ENCODE measurements around the gene RFX8. TPM values are rescaled to one million over a fixed set of nuclear protein-coding genes. Genes with fewer than 3 reads are reported as not detected.

Gene RFX8
- total RNA-seq, 6 experiments from 2014 or later: 2.8 to 8.0 (median 5.3) TPM

- Mint-ChIP-seq H3K4me1 (ENCODE audit: low read depth) (peaks cover 49% of the 10 kb centered on the region), H3K27me3 (ENCODE audit: insufficient read depth) (no peaks in the 10 kb centered on the region), H3K36me3 (ENCODE audit: low read depth) (peaks cover under 1% of the 10 kb centered on the region; the same call in 1 of the 2 replicates), H3K27ac (no peak overlapping the region; the same call in 1 of the 2 replicates), H3K9me3 (no peaks in the 10 kb centered on the region), H3K4me3 (peak overlapping the region; percentile 54; the same call in 1 of the 2 replicates)
- no peak for TF ChIP-seq CTCF (IDR thresholded peaks at IDR 0.05)
- DNase-seq: peak; percentile 17
These were observed 3.5 kb upstream of the RFX8 start for GRCh38 chr2:101478181-101479001.

- H3K27me3 Mint-ChIP-seq (ENCODE audit: insufficient read depth): no peaks in the 10 kb centered on the region
- peaks cover 9% of the 10 kb centered on the region; the same call in 1 of the 2 replicates for H3K36me3 Mint-ChIP-seq (ENCODE audit: low read depth)
- H3K27ac Mint-ChIP-seq: no peak overlapping the region
- no peak for TF ChIP-seq CTCF (IDR thresholded peaks at IDR 0.05)
- H3K9me3 Mint-ChIP-seq: no peaks in the 10 kb centered on the region
- DNase-seq: no peak
- H3K4me3 Mint-ChIP-seq: no peak overlapping the region
- peaks cover 57% of the 10 kb centered on the region for H3K4me1 Mint-ChIP-seq (ENCODE audit: low read depth)
These were observed 2.6 kb upstream of the RFX8 start for GRCh38 chr2:101477556-101477955.

- H3K9me3 Mint-ChIP-seq: no peaks in the 10 kb centered on the region
- no peak overlapping the region; the same call in none of the 2 replicates for H3K27ac Mint-ChIP-seq
- DNase-seq: no peak
- H3K4me1 Mint-ChIP-seq (ENCODE audit: low read depth): peaks cover 66% of the 10 kb centered on the region
- no peaks in the 10 kb centered on the region for H3K27me3 Mint-ChIP-seq (ENCODE audit: insufficient read depth)
- peaks cover 11% of the 10 kb centered on the region; the same call in 1 of the 2 replicates for H3K36me3 Mint-ChIP-seq (ENCODE audit: low read depth)
- no peak overlapping the region for H3K4me3 Mint-ChIP-seq
- no peak for TF ChIP-seq CTCF (IDR thresholded peaks at IDR 0.05)
These were observed 1.8 kb upstream of the RFX8 start for GRCh38 chr2:101476605-101477208.

DNA sequence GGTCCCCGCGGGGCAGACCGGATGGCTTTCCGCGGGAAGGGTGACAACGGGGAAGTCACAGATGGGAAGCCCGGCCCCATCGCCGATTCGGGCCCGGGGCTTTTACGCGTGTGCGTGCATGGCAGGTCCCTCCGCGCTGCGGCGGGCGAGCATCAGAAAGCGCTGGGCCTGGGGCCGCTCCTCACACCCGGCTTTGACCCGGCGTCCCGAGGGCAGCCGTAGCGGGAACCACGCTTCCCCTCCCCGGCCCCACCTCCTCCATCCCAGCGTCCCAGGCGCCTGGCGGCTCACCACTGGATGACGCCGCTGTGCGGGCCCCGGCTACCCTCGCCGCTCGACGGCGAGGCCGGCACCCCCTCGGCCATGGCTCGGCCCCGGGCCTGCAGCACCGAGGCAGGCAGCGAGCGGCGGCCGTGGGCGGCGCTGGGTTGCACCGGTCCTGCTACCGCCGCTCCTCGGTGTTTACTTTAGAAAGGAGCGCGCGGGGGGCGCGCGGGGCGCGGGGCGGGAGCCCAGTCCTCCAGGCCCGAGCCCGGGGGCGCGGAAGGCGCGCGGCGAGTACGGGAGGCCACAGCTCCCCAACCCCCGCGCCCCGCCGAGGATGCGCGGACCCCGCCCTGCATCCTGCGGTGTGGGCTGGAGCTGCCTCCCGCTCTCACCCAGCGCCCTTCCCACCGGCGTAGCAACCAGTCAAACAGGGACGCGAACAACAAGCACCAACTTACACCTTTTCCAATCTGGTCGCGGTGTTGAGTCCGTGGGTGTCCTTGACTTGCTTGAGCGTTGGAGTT, 806 bp downstream of the RFX8 start:
- Mint-ChIP-seq H3K9me3 (no peaks in the 10 kb centered on the region), H3K36me3 (ENCODE audit: low read depth) (peaks cover 16% of the 10 kb centered on the region; the same call in 1 of the 2 replicates), H3K27ac (peak overlapping the region; percentile 98), H3K27me3 (ENCODE audit: insufficient read depth) (no peaks in the 10 kb centered on the region; the same call in 1 of the 2 replicates), H3K4me3 (peak overlapping the region; percentile 89), H3K4me1 (ENCODE audit: low read depth) (peaks cover 77% of the 10 kb centered on the region)
- peak; percentile 45 for DNase-seq
- TF ChIP-seq CTCF (IDR thresholded peaks at IDR 0.05): peak; percentile 13; the same call in 1 of the 2 replicates

DNA sequence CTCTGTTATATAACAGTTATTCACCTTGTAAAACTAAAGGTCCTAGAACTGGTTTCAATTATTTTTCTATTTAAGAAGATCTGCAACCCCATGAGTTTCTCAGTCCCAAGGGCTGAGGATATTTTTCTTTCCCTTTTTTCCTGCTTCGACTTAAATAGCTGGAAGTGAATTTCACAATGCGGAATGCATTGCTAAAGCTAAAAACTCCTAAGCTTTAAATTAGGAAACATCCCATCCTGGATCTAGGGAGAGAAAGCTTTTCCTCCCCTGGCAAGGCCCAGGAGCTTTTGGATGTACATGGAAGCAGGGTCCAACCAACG, 1.4 kb downstream of the RFX8 start:
- no peaks in the 10 kb centered on the region; the same call in 1 of the 2 replicates for H3K27me3 Mint-ChIP-seq (ENCODE audit: insufficient read depth)
- H3K4me1 Mint-ChIP-seq (ENCODE audit: low read depth): peaks cover 74% of the 10 kb centered on the region
- H3K36me3 Mint-ChIP-seq (ENCODE audit: low read depth): peaks cover 16% of the 10 kb centered on the region; the same call in 1 of the 2 replicates
- peak; percentile 13 for DNase-seq
- no peaks in the 10 kb centered on the region for H3K9me3 Mint-ChIP-seq
- H3K27ac Mint-ChIP-seq: peak overlapping the region; percentile 95
- peak overlapping the region; percentile 89 for H3K4me3 Mint-ChIP-seq
- no peak for TF ChIP-seq CTCF (IDR thresholded peaks at IDR 0.05)
